GDM1 (cell line): ENCODE data around the gene C4orf50.

Experiments
- DNase-seq: peaks from one replicate; lab custom pipeline; 2025; lab: John Stamatoyannopoulos, UW

Gene C4orf50

GRCh38 chr4:5889002-5889696 lies 129.1 kb downstream of the C4orf50 start:
- no peak for DNase-seq

GRCh38 chr4:5888222-5889001 lies 129.8 kb downstream of the C4orf50 start:
- DNase-seq = no peak

GRCh38 chr4:5887361-5888221 lies 130.6 kb downstream of the C4orf50 start:
- DNase-seq = no peak

- no peak for DNase-seq
These were observed 131.2 kb downstream of the C4orf50 start for GRCh38 chr4:5887011-5887360.

GRCh38 chr4:5885733-5886132 lies 132.5 kb downstream of the C4orf50 start:
- no peak for DNase-seq

GRCh38 chr4:5884796-5885195 lies 133.4 kb downstream of the C4orf50 start:
- DNase-seq = no peak

GRCh38 chr4:5883916-5884315 lies 134.3 kb downstream of the C4orf50 start:
- DNase-seq = no peak

- DNase-seq = no peak
These were observed 135.3 kb downstream of the C4orf50 start for GRCh38 chr4:5882947-5883346.

GRCh38 chr4:5881340-5881739 lies 136.9 kb downstream of the C4orf50 start:
- no peak for DNase-seq

- DNase-seq = no peak
These were observed 139.9 kb downstream of the C4orf50 start for GRCh38 chr4:5878359-5878758.

GRCh38 chr4:5877392-5877791 lies 140.8 kb downstream of the C4orf50 start:
- no peak for DNase-seq

GRCh38 chr4:5874811-5875449 lies 143.3 kb downstream of the C4orf50 start:
- DNase-seq = no peak

- no peak for DNase-seq
These were observed 147.5 kb downstream of the C4orf50 start for GRCh38 chr4:5870701-5871100.

GRCh38 chr4:5869966-5870619 lies 148.1 kb downstream of the C4orf50 start:
- DNase-seq = no peak

GRCh38 chr4:5867866-5868265 lies 150.4 kb downstream of the C4orf50 start:
- no peak for DNase-seq

- no peak for DNase-seq
These were observed 151.1 kb downstream of the C4orf50 start for GRCh38 chr4:5866841-5867813.

GRCh38 chr4:5865896-5866599 lies 152.2 kb downstream of the C4orf50 start:
- DNase-seq = no peak

GRCh38 chr4:5863461-5864113 lies 154.6 kb downstream of the C4orf50 start:
- DNase-seq = peak; percentile 28
